RWPE1 (cell line): Measurements from ENCODE around the gene MPPED2.

Experiments
- CTCF ChIA-PET: fragments of 350-600 bp; sonication (Branson Sonifier 250); formaldehyde crosslinking; extraction: SDS; loops from one replicate; lab custom pipeline; 2021; lab: Yijun Ruan, JAX
- POLR2A ChIA-PET: fragments of 400-600 bp; formaldehyde crosslinking; extraction: SDS; loops from one replicate; lab custom pipeline; 2020; ENCODE audit warnings: antibody characterized with exemption; ENCODE audit not compliant: low non-redundant PET; lab: Yijun Ruan, JAX
- DNase-seq: peaks from one replicate; pipeline ENCODE4 v3.0.0; 2012; ENCODE audit warnings: low spot score
- H3K27ac ChIP-seq: fragments of 450-650 bp; 2 replicates; pipeline ENCODE4 v1.5.1; 2017
- CTCF ChIP-seq: fragments of 450-650 bp; conservative IDR thresholded peaks from 2 replicates; pipeline ENCODE4 v1.5.1; 2017; ENCODE audit warnings: low read depth, mild to moderate bottlenecking

MPPED2 gene

GRCh38 chr11:30445056-30445455 is 141.1 kb downstream of the MPPED2 start:
- no peak for TF ChIP-seq CTCF
- ChIA-PET POLR2A (no interaction called here), CTCF (no interaction called here)
- DNase-seq = no peak
- no peak overlapping the region for H3K27ac ChIP-seq

GRCh38 chr11:30440510-30440909 is 145.6 kb downstream of the MPPED2 start:
- CTCF ChIA-PET = no interaction called here
- POLR2A ChIA-PET = no interaction called here
- no peak for DNase-seq
- no peak for TF ChIP-seq CTCF
- no peak overlapping the region for H3K27ac ChIP-seq

GRCh38 chr11:30436801-30437200 is 149.4 kb downstream of the MPPED2 start:
- DNase-seq = no peak
- POLR2A ChIA-PET = no interaction called here
- CTCF ChIA-PET = no interaction called here
- TF ChIP-seq CTCF = no peak
- H3K27ac ChIP-seq = no peak overlapping the region

GRCh38 chr11:30435488-30435887 is 150.7 kb downstream of the MPPED2 start:
- no peak overlapping the region for H3K27ac ChIP-seq
- no peak for TF ChIP-seq CTCF
- POLR2A ChIA-PET = no interaction called here
- no peak for DNase-seq
- CTCF ChIA-PET = no interaction called here

GRCh38 chr11:30434901-30435300 is 151.3 kb downstream of the MPPED2 start:
- POLR2A ChIA-PET = no interaction called here
- DNase-seq = no peak
- no peak overlapping the region for H3K27ac ChIP-seq
- CTCF ChIA-PET = no interaction called here
- TF ChIP-seq CTCF = no peak

GRCh38 chr11:30433831-30434230 is 152.3 kb downstream of the MPPED2 start:
- TF ChIP-seq CTCF = no peak
- DNase-seq = no peak
- POLR2A ChIA-PET = no interaction called here
- no peak overlapping the region for H3K27ac ChIP-seq
- CTCF ChIA-PET = no interaction called here

GRCh38 chr11:30432716-30433115 is 153.4 kb downstream of the MPPED2 start:
- ChIA-PET POLR2A (no interaction called here), CTCF (interaction anchor here (0.7 kb wide), 1 partner anchor 388 kb away, joined by 5 read pairs; no protein-coding TSS in a partner anchor)
- DNase-seq = no peak
- H3K27ac ChIP-seq = no peak overlapping the region
- no peak for TF ChIP-seq CTCF
